CD4-positive, alpha-beta T cell treated with Interleukin-10 for 1 hour (primary cell): ENCODE results near the gene WEE1.
A peak's percentile ranks its signal among the peaks of the same experiment; 100 is the strongest.
"Not testable (repeated sequence)": the region's sequence is repeated elsewhere in the genome, so short reads cannot be mapped to it uniquely, and the experiment has no call there.

Source experiments
- DNase-seq: peaks from one replicate; pipeline ENCODE4 v3.0.0-alpha.2; 2020

Gene WEE1

GRCh38 chr11:9573052-9573774 lies at the start of gene WEE1:
Gene WEE1, plus strand, starts transcription at chr11:9573670. Its CDS starts 264 bp downstream, at chr11:9573934.
- peak; percentile 97 for DNase-seq

GRCh38 chr11:9524001-9524400 lies 49.5 kb upstream of the WEE1 start:
- DNase-seq, result no peak

DNA sequence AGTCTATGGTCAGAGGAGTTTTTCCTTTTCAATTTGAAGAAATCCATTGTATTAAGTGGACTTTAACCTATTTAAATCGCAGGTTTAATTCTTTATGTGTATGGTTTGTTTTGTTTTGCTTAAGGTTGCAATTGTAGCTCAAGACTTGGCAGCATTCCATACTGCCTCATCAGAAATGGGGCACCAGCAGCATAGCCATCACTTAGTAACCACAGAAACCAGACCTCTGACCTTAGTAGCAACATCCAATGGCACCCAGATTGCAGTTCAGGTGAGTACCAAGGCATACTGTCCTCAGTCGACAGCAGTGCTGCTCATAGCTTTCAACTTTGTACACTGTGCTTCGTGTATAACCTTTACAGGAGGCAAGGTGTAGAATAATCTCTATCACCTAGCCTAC lies 48.4 kb upstream of the WEE1 start:
- DNase-seq, result no peak

GRCh38 chr11:9527481-9528135 lies 45.9 kb upstream of the WEE1 start:
- DNase-seq, result no peak

DNA sequence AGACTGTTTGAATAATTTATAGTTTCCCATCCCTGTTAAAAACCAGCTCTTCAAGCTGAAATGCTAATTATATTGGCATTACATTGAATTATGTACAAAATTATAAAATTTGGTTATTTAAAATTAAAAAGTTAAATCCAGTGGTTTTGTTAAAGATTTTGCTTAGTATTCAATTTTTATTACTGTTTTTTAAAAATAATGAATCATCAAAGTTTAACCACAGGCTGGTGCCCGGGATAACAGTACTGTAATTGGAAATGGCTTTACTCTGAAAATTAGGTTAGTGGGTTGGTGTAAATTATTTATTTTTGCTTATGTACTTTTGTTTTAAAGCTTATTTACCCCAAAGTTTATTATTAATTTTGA lies 45.4 kb upstream of the WEE1 start:
- DNase-seq, result no peak

- no peak for DNase-seq
These were observed 44.7 kb upstream of the WEE1 start for GRCh38 chr11:9528573-9529333.

- DNase-seq, result no peak
These were observed 44.2 kb upstream of the WEE1 start for GRCh38 chr11:9529334-9529650.

DNA sequence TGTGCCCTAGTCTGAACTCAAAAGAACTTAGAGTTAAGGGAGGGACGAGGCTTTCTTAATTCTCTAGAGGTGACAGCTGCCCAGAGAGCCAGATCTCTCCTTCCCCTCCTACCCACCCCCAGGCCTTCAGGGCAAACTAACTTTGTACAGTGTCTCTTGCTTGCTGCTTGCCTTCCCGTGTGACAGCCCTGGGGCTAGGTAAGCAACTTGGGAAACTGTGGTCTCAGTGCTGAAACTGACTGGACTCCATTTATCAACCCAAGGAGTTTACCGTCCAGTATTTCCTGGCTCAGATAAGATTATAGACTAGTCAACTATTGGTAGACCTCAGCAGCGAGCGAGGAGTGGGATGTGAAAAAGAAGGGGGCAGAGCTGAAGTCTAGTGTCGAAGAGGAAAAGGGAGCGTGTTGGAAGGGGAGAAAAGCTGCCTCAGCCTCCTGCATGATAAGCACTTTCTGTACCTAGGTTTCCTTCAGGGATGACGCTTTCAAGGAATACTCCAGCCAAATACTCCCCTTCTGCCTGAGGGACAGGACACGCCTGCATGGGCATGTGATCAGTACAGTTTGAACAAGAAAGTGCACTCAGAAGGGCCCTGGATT lies 43.3 kb upstream of the WEE1 start:
- no peak for DNase-seq

DNA sequence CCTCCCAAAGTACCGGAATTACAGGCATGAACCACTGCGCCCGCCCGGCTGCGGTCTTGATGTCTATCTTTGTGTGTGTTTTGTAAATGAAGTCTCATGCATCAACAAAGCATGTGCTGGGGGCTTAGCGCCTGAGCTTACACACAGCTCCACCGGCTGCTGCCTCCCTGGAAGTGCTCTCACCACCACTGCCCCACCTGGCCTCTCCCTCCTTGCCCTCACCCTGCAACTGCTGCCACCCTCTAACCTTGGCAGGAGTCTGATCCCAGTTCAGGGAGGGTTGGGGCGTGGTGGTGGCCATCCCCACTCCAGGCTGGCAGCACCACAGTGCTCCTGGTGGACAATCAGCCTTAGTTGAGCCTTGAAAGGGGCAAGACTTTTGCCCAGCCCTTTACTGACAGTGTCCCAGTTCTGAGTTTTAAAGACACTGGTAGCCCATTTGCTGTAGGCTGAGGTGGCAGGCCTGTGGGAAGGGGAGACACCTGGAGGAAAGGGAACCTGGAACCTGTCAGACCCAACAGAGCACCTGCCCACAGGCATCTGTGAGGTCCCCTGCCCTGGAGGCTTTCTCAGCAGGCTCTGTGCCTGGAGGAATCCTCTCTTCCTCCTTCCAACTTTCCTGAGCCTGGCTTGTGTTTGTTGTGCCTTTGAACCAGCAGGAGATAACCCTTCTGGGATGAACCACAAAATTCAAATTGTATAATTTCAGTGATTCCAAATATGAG lies 42.4 kb upstream of the WEE1 start:
- DNase-seq, result no peak

DNA sequence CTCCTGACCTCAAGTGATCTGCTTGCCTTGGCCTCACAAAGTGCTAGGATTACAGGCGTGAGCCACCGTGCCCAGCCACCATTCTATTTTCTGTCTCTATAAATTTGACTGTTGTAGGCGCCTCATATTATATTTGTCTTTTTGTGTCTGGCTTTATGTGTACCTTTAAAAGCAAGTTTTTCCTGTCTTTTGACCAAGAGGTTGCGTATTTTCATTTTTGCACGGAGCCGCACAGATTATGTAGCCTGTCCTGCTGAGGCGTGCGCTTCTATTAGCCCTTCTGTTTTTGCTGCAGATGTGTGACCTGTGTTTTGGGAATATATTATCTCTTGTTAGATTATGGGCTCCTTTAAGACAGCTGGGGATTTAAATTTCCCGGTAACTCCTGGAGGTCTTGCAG lies 40.4 kb upstream of the WEE1 start:
- DNase-seq, result no peak

GRCh38 chr11:9533736-9534473 lies 39.6 kb upstream of the WEE1 start:
- no peak for DNase-seq

- peak; percentile 76 for DNase-seq
These were observed 38.2 kb upstream of the WEE1 start for GRCh38 chr11:9535189-9535781.

- no peak for DNase-seq
These were observed 34.9 kb upstream of the WEE1 start for GRCh38 chr11:9538548-9538947.

- DNase-seq, result not testable (repeated sequence)
These were observed 24.3 kb upstream of the WEE1 start for GRCh38 chr11:9549216-9549615.

GRCh38 chr11:9550191-9550628 lies 23.3 kb upstream of the WEE1 start:
- DNase-seq, result no peak

DNA sequence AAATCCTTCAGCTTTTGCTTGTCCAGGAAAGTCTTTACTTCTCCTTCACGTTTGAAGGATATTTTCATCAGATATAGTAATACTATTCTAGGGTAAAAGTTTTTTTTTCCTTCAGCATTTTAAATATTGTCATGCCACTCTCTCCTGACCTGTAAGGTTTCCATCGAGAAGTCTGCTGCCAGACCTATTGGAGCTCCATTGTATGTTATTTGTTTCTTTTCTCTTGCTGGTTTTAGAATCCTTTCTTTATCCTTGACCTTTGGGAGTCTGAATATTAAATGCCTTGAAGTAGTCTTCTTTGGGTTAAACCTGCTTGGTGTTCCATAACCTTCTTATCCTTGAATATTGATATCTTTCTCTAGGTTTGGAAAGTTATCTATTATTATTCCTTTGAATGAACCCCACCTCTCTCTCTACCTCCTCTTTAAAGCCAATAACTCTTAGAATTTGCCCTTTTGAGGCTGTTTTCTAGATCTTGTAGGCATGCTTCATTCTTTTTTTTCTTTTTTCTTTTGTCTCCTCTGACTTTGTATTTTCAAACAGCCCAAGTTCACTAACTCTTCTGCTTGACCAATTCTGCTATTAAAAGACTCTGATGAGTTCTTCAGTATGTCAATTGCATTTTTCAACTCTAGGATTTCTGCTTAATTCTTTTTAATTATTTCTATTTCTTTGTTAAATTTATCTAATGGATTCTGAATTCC lies 12.0 kb upstream of the WEE1 start:
- no peak for DNase-seq

- DNase-seq, result no peak
These were observed 10.8 kb upstream of the WEE1 start for GRCh38 chr11:9562716-9563115.

DNA sequence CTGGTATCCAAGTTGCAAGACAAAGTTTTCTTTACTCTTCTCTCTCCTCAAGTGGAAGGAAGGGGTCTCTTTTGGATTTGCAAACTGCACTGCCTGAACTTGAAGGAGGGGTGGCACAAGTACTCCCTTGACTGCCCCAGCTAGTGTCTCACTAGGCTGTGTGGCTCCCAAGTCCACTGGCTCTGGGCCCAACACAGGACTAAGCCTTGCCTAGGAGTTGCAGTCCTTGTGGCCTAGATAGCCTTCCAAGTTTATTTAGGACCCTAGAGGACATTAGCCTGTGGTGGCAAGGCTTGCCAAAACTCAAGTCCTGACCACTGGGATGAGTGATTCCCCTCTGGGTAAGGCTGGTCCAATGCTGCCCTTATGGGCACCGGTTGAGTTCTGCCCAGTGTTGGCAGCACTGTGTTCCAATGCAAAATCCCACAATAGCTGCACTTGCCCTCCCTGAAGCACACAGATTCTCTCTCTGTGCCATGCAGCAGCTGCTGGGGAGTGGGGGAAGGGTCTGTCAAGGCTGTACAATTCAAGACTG lies 10.2 kb upstream of the WEE1 start:
- DNase-seq, result no peak

DNA sequence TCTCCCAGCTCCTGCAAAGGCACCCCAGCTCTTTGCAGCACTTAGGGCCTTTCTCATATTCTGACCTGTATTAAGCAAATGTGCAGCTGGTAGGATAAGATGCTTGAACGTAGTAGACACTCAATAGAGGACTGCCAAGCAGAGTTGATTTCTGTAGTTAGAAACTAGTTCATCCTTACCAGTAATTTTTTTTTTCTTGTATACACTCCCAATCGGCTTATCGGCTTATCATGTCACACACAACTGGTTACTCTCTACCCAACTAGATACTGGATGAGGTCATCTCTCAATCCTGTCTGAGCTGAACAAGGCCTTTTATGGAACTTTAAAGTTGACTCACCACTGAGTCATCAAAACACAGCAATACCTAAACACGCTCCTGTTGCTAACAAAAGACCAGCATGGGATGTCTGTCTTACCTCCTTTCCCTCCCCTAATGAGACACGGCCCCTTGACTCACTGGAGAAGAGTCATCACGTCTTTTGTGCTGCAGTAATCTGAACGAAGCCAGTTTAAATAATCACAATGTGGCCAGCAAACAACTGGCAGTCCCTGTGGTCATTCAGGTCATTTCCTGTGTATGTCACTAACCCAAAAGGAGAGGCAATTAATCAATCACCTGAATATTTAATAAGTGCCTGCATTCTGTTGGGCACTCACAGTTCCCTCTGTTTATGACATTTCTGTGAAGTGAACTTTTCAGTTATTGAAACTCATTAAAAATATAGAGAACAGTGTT lies 7.5 kb upstream of the WEE1 start:
- DNase-seq, result peak; percentile 59

GRCh38 chr11:9566561-9567063 lies 6.9 kb upstream of the WEE1 start:
- no peak for DNase-seq
